Calu3 (cell line): ENCODE results near the gene PTPRA. TPM values are rescaled to one million over a fixed set of nuclear protein-coding genes. Genes with fewer than 3 reads are reported as not detected.
A peak's percentile ranks its signal among the peaks of the same experiment; 100 is the strongest.
"Not testable (repeated sequence)": the region's sequence is repeated elsewhere in the genome, so short reads cannot be mapped to it uniquely, and the experiment has no call there.

Source experiments
- Bru-seq: library from RNA; stranded (reverse); fragments of 400-500 nt; gene quantifications from one replicate; lab custom pipeline; 2021; lab: Mats Ljungman, UMichigan
- BruChase-seq, 2 experiments: library from RNA; stranded (reverse); fragments of 400-500 nt; gene quantifications; one replicate each; lab custom pipeline; 2021; lab: Mats Ljungman, UMichigan
- BruUV-seq: library from RNA; stranded (reverse); fragments of 400-500 nt; replicated peaks from 2 replicates; lab custom pipeline; 2021; lab: Mats Ljungman, UMichigan
- CTCF ChIA-PET: fragments of 300-600 bp; sonication (Branson Sonifier 250); formaldehyde crosslinking; loops from one replicate; lab custom pipeline; 2022; ENCODE audit warnings: antibody characterized with exemption; lab: Charles Lee
- DNase-seq: peaks from one replicate; pipeline ENCODE4 v3.0.0; 2022
- H3K27ac Mint-ChIP-seq: one replicate; pipeline ENCODE4 v1.8.0; 2022; ENCODE audit warnings: mixed read lengths; ENCODE audit not compliant: unreplicated experiment
- H3K27me3 Mint-ChIP-seq: one replicate; pipeline ENCODE4 v1.8.0; 2022; ENCODE audit warnings: mixed read lengths; ENCODE audit not compliant: unreplicated experiment
- H3K36me3 Mint-ChIP-seq: one replicate; pipeline ENCODE4 v1.8.0; 2022; ENCODE audit warnings: mild to moderate bottlenecking, moderate library complexity, mixed read lengths; ENCODE audit not compliant: insufficient read depth, unreplicated experiment
- H3K4me1 Mint-ChIP-seq: one replicate; pipeline ENCODE4 v1.8.0; 2022; ENCODE audit warnings: mild to moderate bottlenecking, low read depth, mixed read lengths; ENCODE audit not compliant: unreplicated experiment
- H3K4me3 Mint-ChIP-seq: one replicate; pipeline ENCODE4 v1.8.0; 2022; ENCODE audit warnings: mild to moderate bottlenecking, low read depth, moderate library complexity, mixed read lengths; ENCODE audit not compliant: unreplicated experiment
- H3K9me3 Mint-ChIP-seq: one replicate; pipeline ENCODE4 v1.8.0; 2022; ENCODE audit warnings: low read depth, mixed read lengths; ENCODE audit not compliant: unreplicated experiment
- intact Hi-C: fragments of 100-400 bp; cut with micrococcal nuclease; formaldehyde crosslinking; loops from one replicate; pipeline ENCODE4 v1.10.0; 2022; ENCODE audit not compliant: unreplicated experiment
- long read RNA-seq: library from polyadenylated mRNA; stranded (forward); transcript quantifications from one replicate; pipeline ENCODE4 v2.0.0, GENCODE V29; 2022
- total RNA-seq: library from RNA; stranded (reverse); gene quantifications from 2 replicates; pipeline ENCODE4 v1.2.3, GENCODE V29; 2022
- TF ChIP-seq, protein P1 (sequence below): fragments of 200-600 bp; IDR thresholded peaks from one replicate; pipeline ENCODE4 v1.8.0; 2022; ENCODE audit warnings: antibody characterized with exemption; ENCODE audit not compliant: unreplicated experiment

PTPRA gene, protein sequence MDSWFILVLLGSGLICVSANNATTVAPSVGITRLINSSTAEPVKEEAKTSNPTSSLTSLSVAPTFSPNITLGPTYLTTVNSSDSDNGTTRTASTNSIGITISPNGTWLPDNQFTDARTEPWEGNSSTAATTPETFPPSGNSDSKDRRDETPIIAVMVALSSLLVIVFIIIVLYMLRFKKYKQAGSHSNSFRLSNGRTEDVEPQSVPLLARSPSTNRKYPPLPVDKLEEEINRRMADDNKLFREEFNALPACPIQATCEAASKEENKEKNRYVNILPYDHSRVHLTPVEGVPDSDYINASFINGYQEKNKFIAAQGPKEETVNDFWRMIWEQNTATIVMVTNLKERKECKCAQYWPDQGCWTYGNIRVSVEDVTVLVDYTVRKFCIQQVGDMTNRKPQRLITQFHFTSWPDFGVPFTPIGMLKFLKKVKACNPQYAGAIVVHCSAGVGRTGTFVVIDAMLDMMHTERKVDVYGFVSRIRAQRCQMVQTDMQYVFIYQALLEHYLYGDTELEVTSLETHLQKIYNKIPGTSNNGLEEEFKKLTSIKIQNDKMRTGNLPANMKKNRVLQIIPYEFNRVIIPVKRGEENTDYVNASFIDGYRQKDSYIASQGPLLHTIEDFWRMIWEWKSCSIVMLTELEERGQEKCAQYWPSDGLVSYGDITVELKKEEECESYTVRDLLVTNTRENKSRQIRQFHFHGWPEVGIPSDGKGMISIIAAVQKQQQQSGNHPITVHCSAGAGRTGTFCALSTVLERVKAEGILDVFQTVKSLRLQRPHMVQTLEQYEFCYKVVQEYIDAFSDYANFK
- total RNA-seq (30.2 and 33.2 TPM in 2 replicates), Bru-seq, nascent RNA (percentile 69 among the genes with signal in this experiment), BruChase-seq, experiment 1, labeled RNA remaining after a 6-hour chase (percentile 62 among the genes with signal in this experiment), BruChase-seq, experiment 2, labeled RNA remaining after a 2-hour chase (percentile 59 among the genes with signal in this experiment)
- long read RNA-seq, transcript PTPRA-201 (23 exons, 3,725 nt): major isoform, 18 of 39 reads
- long read RNA-seq, partial matches to known transcripts: 6 of 39 reads
- long read RNA-seq, other reads (novel, unspliced or antisense): 15 of 39 reads

DNA sequence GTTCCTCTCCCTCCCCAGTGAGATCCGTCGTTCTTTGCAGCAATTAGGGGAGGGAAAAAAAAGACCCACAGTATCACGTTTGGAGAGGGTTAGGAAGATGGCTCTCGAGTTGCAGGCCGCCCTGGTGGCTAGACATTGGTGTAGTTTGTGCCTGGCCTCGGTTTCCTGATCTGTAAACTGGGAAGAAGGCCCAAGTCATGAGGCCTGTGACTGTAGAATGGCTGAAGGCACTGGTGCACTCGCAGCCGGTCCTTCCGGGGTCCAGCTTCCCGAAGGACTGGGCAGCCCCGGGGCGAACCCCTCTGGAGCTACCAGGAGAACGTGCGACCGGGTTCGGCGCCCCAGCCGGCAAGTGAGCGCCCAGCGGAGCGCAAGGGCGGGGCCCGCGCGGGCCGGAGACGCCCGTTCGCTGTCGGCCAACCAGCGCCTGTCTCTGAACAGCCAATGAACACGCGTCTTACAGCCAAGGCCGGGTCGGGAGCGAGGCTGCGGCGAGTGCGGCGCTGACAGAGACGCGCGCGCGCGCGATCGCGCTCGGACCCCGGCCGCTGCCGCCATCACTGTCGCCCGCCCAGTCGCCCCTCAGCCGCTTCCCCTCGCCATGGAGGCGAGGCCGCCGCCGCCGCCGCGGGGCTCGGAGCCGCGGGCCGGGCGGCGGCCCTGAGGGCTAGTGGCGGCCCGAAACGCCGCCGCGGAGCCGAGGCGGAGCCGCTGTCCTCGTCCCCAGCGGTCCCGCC is at the start of gene PTPRA:
Gene PTPRA, plus strand, starts transcription at position 472 of the 737 bp plus-strand sequence. CDS start 90,797 bp downstream, outside the sequence.
- no TSS peak for BruUV-seq
- H3K27ac Mint-ChIP-seq: no peak within 1 kb of the TSS
- peak; percentile 88 for DNase-seq
- no peaks in the 10 kb centered on the region for H3K9me3 Mint-ChIP-seq
- H3K27me3 Mint-ChIP-seq: no peaks in the 10 kb centered on the region
- CTCF ChIA-PET: no interaction called here
- H3K36me3 Mint-ChIP-seq: peaks cover 23% of the 10 kb centered on the region
- H3K4me3 Mint-ChIP-seq: peak within 1 kb of the TSS; percentile 81
- peaks cover 31% of the 10 kb centered on the region for H3K4me1 Mint-ChIP-seq
- TF ChIP-seq, protein P1, sequence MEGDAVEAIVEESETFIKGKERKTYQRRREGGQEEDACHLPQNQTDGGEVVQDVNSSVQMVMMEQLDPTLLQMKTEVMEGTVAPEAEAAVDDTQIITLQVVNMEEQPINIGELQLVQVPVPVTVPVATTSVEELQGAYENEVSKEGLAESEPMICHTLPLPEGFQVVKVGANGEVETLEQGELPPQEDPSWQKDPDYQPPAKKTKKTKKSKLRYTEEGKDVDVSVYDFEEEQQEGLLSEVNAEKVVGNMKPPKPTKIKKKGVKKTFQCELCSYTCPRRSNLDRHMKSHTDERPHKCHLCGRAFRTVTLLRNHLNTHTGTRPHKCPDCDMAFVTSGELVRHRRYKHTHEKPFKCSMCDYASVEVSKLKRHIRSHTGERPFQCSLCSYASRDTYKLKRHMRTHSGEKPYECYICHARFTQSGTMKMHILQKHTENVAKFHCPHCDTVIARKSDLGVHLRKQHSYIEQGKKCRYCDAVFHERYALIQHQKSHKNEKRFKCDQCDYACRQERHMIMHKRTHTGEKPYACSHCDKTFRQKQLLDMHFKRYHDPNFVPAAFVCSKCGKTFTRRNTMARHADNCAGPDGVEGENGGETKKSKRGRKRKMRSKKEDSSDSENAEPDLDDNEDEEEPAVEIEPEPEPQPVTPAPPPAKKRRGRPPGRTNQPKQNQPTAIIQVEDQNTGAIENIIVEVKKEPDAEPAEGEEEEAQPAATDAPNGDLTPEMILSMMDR: no peak
- intact Hi-C loops: no loop called here

DNA sequence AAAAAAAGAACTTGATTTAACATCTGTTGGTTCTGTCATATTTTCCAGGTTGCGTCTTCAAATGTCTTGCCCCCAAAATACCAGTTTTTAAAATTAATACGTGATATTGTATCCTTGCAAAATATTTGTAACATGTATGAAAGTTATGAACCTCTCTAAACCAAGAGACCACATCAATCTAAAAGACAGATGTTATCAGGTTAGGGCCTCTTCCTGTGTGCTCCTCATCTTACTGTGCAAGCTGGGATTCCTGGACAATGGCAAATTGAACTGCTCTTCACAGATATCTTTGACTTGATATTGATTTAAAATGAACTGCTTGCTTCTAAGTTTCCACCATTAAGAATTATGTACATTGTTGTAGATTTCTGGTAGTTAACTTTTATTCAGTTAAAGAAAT is 47.5 kb upstream of the PTPRA start:
- H3K9me3 Mint-ChIP-seq: no peaks in the 10 kb centered on the region
- CTCF ChIA-PET: no interaction called here
- H3K27ac Mint-ChIP-seq: no peak overlapping the region
- no peak for DNase-seq
- no peaks in the 10 kb centered on the region for H3K4me1 Mint-ChIP-seq
- no peak overlapping the region for H3K4me3 Mint-ChIP-seq
- TF ChIP-seq, protein P1: no peak
- peaks cover 50% of the 10 kb centered on the region for H3K27me3 Mint-ChIP-seq
- intact Hi-C loops: no loop called here
- BruUV-seq: no TSS peak
- no peaks in the 10 kb centered on the region for H3K36me3 Mint-ChIP-seq

DNA sequence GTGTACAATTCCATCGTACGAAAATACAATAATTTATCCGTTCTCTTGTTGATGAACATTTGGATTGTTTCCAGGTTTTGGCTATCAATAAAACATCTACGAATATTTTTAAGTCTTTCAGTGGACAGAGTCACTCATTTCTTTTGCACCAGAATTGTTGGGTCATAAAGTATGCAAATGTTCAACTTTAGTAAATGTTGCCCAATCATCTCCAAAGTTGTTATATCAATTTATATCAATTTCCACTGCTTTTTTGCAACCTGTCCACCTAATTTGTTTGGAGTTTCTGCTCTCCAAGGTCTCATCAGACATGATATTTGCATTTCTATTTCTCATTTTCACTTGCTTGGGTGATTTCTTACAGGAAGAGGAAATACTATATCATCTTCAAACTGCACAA is 46.6 kb upstream of the PTPRA start:
- H3K27ac Mint-ChIP-seq: no peak overlapping the region
- H3K27me3 Mint-ChIP-seq: peaks cover 43% of the 10 kb centered on the region
- TF ChIP-seq, protein P1: no peak
- CTCF ChIA-PET: no interaction called here
- no TSS peak for BruUV-seq
- no peaks in the 10 kb centered on the region for H3K36me3 Mint-ChIP-seq
- intact Hi-C loops: no loop called here
- DNase-seq: no peak
- H3K4me1 Mint-ChIP-seq: no peaks in the 10 kb centered on the region
- no peaks in the 10 kb centered on the region for H3K9me3 Mint-ChIP-seq
- no peak overlapping the region for H3K4me3 Mint-ChIP-seq

DNA sequence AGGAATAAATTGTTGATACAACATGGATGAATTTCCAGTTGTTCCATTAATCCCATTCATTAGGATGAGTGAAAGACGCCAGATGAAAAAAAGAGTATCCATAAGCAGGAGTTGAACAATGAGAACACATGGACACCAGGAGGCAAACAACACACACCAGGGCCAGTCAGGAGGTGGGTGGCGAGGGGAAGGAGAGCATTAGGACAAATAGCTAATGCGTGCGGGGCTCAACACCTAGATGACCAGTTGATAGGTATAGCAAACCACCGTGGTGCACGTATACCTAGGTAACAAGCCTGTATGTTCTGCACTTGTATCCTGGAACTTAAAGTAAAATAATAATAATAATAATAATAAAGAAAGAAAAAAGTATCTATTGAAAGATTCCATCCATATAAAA is 43.9 kb upstream of the PTPRA start:
- H3K36me3 Mint-ChIP-seq: no peaks in the 10 kb centered on the region
- no peak overlapping the region for H3K4me3 Mint-ChIP-seq
- peaks cover 36% of the 10 kb centered on the region for H3K27me3 Mint-ChIP-seq
- DNase-seq: no peak
- no peak overlapping the region for H3K27ac Mint-ChIP-seq
- H3K9me3 Mint-ChIP-seq: no peaks in the 10 kb centered on the region
- TF ChIP-seq, protein P1: no peak
- intact Hi-C loops: no loop called here
- no peaks in the 10 kb centered on the region for H3K4me1 Mint-ChIP-seq
- BruUV-seq: no TSS peak
- CTCF ChIA-PET: no interaction called here

DNA sequence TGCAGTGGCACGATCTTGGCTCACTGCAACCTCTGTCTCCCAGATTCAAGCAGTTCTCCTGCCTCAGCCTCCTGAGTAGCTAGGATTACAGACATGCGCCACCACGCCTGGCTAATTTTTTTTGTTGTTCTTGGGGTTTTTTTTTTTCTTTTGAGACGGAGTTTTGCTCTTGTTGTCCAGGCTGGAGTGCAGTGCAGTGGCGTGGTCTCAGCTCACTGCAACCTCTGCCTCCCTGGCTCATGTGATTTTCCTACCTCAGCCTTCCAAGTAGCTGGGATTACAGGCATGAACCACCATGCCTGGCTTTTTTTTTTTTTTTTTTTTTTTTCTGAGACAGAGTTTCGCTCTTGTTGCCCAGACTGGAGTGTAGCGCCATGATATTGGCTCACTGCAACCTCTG is 42.1 kb upstream of the PTPRA start:
- CTCF ChIA-PET: interaction anchor here (0.7 kb wide), 1 partner anchor 308 kb away, joined by 3 read pairs; no protein-coding TSS in a partner anchor
- intact Hi-C loops, H3K9me3 Mint-ChIP-seq, H3K4me3 Mint-ChIP-seq, H3K36me3 Mint-ChIP-seq, H3K27ac Mint-ChIP-seq, DNase-seq, H3K4me1 Mint-ChIP-seq, BruUV-seq: not testable (repeated sequence)
- peaks cover 30% of the 10 kb centered on the region for H3K27me3 Mint-ChIP-seq
